GM18907 (cell line): ENCODE data around the gene NSF.
"Not testable (repeated sequence)": the region's sequence is repeated elsewhere in the genome, so short reads cannot be mapped to it uniquely, and the experiment has no call there.

Experiments
- ATAC-seq: cut with Tn5 transposase; IDR thresholded peaks from one replicate; pipeline ENCODE4 v1.9.1; 2021; ENCODE audit warnings: mild to moderate bottlenecking, moderate library complexity; ENCODE audit not compliant: unreplicated experiment

Gene NSF

DNA sequence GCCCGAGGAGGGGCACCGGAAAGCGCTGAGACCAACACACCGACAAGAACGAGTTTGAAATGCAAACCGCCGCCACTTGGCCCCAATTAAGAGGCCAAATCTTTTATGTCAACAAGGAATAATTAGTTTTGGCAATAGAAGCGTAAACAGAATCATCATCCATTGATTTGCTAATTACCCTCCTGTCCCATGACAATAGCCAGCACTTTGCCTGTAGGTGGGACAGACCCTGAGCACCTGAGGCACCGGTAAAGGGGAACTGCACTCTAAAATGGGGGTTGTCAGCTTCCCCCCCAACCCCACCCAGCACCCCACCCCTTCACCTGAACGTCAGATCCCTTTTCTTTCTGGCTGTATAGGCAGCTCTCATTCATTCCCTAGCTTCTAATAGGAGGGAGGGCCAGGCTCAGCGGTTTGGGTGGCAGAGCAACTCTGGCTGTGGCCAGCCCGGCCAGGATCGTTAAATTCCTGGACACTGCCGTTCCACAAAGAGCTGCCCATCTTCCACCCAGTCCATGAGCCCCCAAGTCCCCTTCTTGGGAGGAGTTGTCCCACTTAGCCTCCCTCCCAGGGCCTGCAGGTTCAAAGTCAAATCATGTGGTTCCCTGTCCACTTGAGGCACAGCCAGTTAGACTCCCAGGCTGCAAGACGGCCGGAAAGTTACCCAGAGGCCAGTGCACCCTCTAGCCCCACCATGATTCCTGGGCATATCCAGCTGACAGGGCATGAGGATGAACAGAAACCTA, 182.2 kb downstream of the NSF start:
- no peak for ATAC-seq

DNA sequence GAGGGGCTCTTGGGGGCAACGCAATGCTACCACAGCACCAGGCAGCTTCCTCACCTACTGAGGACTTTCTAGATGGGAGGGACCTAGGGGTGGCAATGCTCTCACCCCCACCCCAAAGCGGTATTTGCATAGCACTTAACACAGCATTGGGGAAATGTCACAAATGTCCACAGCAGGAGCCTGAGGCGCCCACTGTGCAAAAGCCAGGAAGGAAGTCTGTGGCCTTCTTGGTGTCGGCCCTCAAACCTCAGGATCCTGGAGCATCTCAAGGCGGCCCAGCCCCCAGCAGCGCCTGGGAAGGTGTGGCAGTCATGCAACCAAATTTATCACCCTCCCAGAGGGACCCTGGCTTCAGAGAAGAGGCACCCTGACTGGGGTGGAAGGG, 182.7 kb downstream of the NSF start:
- no peak for ATAC-seq

DNA sequence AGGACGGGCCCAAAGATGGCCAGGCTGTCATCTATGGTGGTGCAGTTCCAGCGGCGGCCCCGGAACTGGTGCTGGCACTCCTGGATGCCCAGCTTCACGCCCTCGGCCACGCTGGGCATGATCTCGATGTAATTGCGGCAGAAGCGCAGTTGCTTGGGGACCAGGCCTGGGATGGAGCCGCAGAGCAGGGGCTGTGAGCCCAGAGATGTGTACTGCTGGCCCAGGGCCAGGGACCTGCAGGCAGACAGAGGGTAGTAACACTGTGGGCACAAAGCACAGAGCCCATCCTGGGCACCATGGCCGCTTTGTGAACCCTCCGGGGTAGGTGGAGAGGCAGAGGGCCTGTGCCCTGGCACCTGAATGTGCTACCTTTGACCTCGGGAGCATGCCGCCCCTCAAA, 183.2 kb downstream of the NSF start:
- no peak for ATAC-seq

DNA sequence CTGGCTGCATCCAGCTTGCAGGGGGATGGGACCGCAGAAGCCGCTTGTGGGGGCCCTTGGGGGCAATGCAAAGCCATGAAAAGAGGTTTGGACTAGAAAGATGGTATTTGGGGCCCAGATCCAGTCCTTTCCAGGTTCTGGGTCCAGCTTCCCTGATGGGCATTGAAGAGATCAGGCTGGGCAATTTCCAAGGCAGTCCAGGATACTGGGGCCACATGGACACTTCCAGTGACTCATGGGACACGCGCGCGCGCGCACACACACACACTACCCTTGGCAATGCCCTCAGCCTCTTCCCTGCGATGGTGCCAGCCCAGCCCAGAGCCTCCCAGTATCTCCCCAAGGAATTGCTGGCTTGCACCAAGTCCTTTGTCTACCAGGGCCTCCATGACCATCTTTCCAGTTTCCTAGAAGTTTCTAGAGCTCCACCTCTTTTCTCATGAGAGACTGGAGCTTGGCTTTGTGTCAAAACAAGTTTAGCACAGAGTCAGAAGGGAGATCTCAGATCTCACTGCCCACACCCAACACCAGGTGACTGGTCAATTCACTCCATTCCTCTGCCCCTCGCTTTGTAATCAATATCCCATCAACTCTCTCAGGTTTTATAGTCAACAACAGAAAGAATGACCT, 183.8 kb downstream of the NSF start:
- no peak for ATAC-seq

DNA sequence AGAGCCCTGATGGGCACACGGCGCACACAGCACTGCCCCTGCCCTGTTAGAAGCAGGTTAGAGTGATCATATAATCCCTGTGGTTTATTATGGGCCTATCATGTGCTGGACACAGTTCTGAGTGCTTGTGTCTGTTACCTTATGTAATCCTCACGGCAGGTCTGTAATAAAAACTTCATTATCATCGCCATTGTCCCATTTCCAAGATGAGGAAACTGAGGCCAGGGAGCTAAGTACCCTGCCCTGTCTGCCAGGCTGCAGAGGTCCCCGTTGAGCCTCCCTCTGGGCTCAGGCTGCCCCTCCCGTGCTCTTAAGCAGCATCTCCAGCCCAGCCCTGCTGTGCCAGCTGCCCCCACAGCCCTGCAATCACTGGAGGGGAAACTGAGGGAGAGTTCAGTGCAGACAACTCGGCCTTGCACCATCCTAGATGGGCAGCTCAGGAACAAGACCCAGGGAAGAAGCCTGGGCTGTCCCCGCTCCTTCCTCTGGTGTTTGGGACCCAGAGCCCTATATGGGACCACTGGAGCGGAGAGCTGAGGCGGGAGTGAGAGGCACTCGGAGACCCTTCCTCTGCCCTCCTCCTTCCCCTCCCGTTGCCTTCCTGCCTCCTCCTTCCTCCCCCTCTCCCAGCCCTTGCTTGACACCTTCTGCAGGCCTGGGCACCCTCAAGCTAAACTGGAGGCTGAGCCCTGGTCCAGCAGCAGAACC, 186.0 kb downstream of the NSF start:
- no peak for ATAC-seq

DNA sequence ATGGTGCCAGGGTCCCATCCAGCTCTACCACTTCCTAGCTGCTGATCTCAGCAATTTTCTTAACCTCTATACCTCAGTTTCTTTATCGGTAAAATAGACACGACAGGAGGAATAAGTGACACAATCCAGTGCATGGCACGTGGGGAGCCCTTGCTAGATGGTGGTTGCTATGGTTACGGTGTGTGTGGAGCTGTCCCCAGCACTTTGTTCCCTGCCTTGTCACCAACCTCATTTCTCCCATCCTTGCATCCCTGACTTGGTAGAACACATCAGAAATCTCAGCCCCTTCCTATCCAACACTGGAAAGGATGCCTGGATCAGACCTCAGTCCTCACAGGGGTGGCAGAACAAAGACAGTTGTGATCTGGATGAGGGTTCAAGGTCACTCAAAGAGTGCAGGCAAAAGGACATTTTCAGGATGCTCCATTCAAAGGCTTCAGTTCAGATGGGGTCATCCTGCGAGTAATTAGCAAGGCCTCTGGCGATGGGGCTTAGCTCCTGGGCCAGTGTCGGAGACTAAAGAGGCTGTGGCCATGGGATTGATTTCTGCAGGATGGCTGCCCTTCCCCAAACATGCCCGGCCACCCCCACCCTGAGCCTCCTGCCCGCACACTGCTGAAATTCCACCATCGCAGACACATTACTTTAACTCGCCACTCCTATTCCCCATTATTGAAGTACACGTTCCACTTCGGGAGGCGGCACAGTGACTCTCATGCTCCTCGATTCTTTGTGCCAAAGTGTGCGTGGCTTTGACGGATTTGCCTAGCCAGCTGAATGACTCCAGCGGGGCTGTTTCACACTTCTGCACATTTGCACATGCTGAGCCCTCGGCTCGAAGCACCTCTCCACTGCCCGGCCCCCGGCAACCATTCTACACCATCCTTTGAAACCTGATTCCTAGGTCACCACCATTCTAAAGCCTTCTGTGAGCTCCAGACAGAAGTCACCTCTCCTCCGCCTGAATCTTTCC, 187.8 kb downstream of the NSF start:
- no peak for ATAC-seq

DNA sequence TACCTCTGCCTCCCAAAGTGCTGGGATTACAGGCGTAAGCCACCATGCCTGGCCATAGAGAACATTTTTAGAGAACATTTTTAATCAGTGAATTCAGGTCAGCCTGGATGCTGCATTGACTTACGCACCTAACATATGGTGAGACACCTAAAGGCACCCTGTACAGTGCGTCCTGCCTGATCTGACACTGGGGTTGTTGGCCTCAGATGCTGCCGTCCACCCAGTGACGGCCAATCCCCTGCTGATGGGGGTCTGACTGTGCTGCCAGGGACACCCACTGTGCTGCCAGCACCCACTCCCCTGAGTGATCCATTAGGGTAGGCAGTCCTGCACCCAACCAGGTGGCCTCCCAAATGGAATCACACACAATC, 189.5 kb downstream of the NSF start:
- ATAC-seq, result no peak

DNA sequence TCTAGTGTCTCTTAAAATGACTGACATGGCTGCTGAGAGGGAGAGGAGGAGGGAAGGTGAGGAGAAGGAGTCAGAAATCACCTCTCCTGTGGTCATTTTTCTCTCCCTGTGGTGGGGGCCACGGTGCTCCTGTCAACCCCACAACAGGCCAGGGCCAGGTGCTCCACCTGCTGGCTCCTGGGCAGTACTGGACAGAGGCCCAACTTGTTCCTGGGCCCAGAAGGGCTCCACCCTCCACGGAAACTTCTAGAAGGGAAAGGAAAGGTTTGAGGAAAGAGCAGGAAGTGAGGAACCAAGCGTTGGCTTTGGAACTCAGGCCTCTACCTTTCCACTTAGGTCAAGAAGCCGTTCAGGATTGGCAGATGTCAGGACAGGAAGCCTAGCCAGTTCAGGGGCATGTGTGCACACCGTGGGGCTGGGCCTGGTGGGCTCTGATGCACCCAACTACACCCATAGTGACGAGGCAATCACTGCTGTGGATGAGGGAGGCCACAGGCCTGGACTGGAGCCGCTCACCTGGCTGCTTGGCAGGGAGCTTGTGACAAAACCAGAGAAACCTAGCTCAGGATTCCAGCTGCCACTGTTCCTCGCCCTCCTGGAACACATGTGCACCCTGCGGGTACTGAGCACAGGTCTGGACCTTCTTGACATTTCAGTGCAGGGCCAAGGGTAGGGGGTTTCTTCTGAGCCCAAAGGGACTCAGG, 191.9 kb downstream of the NSF start:
- no peak for ATAC-seq

DNA sequence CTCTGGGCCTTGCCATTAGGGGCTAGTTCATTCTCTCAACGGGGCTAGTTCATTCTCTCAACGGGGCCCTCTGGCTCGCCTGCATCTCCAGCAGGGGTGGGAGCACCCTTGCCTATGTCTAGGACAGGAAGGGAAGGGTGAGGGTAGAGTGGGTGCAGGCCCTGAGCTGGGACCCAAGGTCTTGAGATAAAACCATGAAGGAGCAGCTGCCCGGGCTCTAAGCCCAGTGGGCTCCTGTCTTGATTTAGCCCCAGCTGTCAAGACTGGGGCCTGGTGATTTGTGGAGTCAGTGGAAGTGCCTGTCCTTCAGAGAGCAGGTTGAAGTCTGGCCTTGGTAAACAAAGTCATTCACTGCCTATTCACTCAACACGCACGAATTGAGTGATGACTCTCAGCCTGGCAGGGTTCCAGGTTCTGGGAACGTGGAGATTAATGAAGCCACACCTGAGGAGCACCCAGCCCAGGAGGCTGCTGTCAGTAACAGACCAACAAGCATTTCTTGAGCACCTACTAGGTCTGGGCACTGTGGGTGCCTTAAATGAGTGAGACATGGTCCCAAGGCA, 192.6 kb downstream of the NSF start:
- ATAC-seq, result no peak

DNA sequence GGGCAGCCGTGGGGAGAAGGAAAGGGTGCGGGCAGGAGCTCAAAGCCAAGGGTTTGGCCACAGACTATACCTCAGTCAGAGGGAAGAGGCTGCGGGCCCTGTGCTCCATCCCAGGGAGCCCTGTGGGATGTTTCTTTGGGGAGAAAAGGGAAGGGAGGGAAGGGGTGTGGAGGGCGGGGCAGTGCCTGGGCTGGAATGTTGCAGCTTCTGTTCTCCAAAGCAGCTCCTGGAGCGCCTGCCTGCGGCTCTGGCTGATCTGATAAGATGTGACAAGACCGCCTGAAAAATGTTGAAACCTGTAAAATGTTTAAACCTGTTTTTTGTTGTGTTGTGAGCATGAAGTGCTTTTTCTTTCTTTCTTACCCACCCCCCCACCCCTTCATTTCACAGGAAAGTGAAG, 195.2 kb downstream of the NSF start:
- no peak for ATAC-seq

DNA sequence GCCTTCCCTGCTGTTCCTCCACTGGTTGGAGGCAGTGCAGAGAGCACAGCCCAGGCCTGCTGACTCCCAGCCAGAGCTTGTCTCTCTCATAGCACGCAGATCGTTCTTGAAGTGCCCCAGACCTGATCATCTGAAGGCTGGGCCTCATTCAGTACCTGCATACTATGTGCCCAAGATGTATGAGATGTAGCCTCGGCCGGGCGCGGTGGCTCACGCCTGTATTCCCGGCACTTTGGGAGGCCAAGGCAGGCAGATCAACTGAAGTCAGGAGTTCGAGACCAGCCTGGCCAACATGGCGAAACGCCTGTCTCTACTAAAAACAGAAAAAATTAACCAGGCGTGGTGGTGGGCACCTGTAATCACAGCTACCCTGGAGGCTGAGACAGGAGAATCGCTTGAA, 197.0 kb downstream of the NSF start:
- ATAC-seq, result no peak

DNA sequence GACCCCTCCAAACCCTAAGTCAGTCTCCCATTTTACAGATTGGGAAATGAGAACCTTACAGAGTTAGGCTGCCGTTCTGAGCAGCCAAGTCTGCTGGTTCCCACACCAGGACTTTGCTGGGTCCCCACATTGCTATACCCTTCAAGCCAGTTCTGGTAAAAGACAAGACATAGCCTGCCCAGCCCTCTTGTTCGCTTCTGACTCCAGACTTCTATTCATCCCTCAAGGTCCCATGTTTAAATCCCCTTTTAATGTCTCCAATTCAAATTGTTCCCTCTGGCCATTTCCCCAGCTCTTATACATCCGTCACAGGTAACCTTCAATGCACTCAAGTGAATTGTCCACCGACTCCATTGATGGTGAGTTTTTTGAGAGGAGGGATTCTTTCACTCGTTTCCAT, 197.8 kb downstream of the NSF start:
- ATAC-seq, result no peak

DNA sequence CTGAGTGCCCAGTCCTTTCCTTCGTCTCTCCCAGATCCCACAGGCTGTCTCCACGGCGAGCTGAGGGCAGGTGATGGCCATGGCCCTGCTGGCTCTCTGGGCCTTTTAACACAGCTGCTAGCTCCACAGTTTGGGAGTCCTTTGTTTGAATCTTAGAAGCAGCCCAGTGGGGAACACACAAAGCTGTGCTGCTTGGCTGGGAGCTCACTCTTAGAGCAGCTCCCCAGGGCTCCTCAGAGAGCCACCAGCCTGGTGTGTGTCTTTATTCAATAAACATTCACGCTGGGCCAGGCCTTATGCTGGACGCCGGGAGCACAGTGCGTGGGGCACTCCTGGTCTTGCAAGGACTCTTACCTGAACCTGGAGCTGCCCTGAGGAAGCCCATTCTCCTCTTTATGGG, 198.3 kb downstream of the NSF start:
- no peak for ATAC-seq

DNA sequence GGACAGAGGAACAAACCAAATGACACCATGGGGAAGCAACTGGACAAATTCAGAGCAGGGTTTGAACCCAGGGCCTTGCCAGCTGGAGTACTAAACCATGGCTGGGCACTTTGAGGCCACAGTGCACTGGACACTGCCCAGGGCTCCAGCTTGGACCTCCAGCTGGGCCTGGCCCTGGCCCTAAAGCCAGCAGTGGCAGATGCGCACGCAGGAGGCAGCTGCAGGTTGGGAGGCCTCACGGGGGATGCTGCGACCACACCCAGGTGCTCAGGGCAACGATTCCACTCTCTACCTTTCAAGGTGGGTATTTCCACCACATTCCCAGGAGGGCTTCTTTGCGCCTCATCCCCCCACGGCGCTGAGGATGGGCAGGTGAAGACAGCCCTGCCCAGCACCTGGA, 199.1 kb downstream of the NSF start:
- no peak for ATAC-seq

DNA sequence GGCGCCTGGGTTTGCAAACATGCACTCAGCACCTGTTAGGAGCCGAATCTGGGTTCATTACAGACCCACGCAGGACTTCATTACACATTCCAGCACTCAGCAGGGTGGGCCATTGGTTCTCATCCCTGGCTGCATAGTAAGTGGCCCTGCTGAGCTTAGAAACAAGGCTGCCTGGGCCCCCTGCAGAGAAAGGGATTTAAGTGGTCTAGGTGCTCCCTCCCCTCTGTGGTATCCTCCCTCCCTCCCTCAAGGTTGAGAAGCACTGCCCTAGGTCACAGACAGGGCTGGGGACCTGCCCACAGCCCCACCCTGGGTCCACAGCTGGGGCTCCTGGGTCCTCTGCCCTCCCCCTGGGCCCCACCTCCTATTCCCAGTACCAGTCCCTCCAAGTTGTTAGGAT, 199.7 kb downstream of the NSF start:
- no peak for ATAC-seq

DNA sequence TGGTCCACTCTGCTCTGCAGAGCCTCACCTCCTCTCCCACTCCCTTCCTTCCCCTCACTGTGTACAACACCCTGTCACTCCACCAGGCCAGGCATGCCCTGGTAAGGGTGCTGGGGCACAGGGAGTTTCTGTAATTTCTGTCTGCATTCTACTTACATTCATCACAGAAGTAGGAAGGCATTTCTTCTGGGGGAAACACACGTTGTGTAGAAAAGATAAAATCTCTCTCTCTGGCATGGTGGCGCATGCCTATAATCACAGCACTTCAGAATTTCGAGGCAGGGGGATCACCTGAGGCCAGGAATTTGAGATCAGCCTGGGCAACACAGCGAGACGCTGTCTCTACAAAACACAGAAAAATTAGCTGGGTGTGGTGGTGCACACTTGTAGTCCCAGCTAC, 201.1 kb downstream of the NSF start:
- no peak for ATAC-seq

DNA sequence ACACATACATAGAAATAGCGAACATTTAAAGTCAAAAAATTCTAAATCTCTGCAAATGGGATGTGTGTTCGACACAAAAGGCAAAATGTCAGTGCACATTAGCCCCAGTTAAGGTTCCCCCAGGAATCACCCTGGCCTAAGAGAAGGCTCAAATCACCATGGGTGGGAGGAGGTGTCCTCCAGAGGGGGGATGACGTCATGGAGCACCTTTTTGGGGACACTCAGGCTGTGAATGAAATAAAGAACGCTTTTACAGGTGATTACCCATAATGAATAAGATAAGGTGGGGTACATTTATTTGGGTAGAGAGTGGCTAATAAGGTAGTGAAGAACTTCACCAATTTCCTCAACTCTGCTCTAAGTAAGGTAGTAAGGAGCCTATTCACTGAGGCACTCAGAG, 201.6 kb downstream of the NSF start:
- ATAC-seq, result no peak

DNA sequence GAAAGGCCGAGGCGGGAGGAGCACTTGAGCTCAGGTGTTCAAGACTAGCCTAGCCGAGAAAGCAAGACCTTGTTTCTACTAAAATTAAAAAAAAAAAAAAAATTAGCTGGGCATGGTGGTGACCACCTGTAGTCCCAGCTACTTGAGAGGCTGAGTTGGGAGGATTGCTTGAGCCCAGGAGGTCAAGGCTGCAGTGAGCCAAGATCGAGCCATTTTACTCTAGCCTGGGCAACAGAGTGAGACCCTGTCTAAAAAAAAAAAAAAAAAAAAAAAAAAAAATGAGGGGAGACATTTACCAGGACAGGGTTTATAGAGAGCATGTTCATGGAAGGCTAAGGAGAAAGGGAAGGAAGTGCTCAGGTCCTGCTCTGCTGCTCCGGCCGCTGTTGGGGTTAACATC, 202.6 kb downstream of the NSF start:
- ATAC-seq, result not testable (repeated sequence)

DNA sequence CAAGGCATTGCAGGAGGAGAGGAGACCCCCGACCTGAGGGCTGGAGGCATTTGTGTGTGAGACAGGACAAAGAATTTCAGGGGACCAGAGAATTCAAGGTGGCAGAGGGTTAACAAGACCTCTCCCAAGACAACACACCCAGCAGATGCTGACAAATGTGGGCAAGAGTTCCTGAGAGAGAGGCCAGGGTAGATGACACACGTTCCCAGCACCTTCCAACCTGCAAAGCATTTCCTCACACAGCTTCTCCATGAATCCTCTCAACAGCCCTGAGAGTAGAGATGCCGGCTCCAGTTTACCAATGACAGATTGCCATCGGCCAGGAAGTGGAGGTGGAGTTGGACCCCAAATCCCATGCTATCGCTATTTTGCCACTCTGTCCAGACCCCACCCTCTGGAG, 203.1 kb downstream of the NSF start:
- no peak for ATAC-seq

DNA sequence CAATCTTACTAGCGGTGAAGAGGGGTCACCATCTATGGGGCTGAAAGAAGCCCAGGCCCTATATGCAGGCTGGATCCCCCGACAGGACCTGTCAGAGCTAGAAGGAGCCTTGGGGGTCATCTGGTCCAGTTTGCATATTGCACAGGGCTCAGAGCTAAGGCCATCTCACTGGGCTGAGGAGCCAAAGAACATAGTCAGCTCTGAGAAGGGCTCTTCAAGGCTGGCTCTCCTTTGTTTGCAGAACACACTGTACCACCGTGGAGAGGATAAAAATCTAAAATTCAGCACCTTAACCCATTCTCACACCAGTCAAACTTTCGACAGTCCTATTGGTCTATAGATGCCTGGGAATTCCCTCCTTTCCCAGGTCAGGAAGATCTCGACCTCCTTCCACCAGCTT, 203.8 kb downstream of the NSF start:
- no peak for ATAC-seq
